Measurements from ENCODE around the gene CD7. TPM values are rescaled to one million over a fixed set of nuclear protein-coding genes. Genes with fewer than 3 reads are reported as not detected.

The CD7 gene
- total RNA-seq, 1 donor from 2014 or later, result 0.46 TPM

DNA sequence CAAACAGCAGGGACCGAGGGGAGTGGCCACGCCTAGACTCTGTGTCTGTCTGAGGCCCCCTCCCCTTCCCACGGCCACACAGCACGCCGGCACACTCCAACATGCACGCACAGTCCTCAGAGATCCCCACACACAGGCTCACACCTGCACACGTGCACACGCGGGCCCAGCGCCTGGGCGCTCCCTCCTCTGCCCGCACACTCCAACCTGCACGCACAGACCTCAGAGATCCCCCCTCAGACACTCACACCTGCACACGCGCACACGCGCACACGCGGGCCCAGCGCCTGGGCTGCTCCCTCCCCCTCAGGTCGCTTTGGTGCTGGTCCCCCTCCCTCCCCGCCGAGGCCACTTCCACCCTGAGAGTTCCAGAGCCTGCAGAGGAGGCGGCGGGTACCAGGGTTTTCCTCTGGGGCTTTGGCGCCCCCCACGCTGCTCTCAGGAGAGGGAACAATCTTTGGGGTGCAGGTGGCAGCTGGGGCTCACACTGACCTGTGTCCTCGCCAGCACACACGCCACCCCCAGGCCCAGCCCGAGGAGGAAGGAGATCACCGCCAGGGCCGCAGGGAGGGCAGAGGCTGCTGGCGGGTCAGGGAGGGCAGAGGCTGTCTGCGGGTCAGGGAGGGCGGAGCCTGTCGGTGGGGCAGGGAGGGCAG, 1.6 kb downstream of the CD7 start:
- DNase-seq (ENCODE audit: low spot score, unreplicated experiment), result no peak
- Mint-ChIP-seq H3K4me3 (ENCODE audit: low read depth) (no peak overlapping the region), H3K9me3 (ENCODE audit: low read depth) (no peaks in the 10 kb centered on the region), H3K4me1 (ENCODE audit: low read depth) (peaks cover 4% of the 10 kb centered on the region), H3K27ac (no peak overlapping the region), H3K27me3 (peaks cover 3% of the 10 kb centered on the region), H3K36me3 (ENCODE audit: insufficient read depth) (no peaks in the 10 kb centered on the region)
- TF ChIP-seq, protein P1, sequence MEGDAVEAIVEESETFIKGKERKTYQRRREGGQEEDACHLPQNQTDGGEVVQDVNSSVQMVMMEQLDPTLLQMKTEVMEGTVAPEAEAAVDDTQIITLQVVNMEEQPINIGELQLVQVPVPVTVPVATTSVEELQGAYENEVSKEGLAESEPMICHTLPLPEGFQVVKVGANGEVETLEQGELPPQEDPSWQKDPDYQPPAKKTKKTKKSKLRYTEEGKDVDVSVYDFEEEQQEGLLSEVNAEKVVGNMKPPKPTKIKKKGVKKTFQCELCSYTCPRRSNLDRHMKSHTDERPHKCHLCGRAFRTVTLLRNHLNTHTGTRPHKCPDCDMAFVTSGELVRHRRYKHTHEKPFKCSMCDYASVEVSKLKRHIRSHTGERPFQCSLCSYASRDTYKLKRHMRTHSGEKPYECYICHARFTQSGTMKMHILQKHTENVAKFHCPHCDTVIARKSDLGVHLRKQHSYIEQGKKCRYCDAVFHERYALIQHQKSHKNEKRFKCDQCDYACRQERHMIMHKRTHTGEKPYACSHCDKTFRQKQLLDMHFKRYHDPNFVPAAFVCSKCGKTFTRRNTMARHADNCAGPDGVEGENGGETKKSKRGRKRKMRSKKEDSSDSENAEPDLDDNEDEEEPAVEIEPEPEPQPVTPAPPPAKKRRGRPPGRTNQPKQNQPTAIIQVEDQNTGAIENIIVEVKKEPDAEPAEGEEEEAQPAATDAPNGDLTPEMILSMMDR (IDR thresholded peaks at IDR 0.05; ENCODE audit: unreplicated experiment), result no peak

DNA sequence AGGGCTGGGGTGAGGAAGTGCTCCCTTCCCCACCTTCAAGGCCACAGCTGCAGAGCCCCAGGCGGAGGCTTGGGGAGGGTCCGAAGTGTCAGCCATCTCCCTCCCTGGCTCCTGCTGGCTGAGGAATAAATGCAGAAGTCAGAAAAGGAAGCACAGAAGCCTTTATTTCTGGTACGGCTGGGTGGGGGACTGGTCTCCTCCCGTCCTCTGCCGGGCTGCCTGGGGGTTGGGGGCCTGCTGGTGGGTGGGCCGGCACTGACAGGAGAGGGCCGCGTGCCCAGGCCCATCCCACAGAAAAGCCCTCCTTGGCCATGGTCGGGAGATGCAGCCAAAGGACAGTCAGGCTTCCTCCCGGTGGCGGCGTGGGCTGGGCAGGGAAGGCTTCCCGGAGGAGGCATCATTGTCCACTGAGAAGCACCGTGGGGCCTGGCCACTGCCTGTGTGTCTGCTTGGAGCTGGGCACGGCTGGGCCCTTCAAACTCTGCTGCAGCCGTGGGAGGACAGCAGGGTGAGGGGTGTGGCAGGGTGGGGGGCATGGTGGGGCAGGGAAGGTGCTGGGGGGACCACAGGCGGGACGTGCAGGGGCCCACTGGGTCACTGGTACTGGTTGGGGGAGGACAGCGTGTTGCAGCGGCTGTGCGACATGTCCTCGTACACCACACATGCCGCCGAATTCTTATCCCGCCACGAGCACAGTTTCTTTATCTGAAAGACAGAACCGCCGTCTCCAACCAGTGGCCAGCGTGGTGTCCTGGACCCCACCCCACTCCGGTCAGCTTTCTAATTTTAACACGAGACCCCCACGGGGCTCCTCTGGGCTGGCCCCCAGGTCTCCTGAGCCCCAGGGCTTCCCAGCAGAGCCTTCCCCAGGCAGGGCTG, 2.4 kb downstream of the CD7 start:
- H3K4me3 Mint-ChIP-seq (ENCODE audit: low read depth), result no peak overlapping the region
- TF ChIP-seq, protein P1 (IDR thresholded peaks at IDR 0.05; ENCODE audit: unreplicated experiment), result no peak
- no peak for DNase-seq (ENCODE audit: low spot score, unreplicated experiment)
- no peaks in the 10 kb centered on the region for H3K9me3 Mint-ChIP-seq (ENCODE audit: low read depth)
- no peaks in the 10 kb centered on the region for H3K36me3 Mint-ChIP-seq (ENCODE audit: insufficient read depth)
- peaks cover 6% of the 10 kb centered on the region for H3K27me3 Mint-ChIP-seq
- H3K4me1 Mint-ChIP-seq (ENCODE audit: low read depth), result peaks cover 7% of the 10 kb centered on the region
- no peak overlapping the region for H3K27ac Mint-ChIP-seq

DNA sequence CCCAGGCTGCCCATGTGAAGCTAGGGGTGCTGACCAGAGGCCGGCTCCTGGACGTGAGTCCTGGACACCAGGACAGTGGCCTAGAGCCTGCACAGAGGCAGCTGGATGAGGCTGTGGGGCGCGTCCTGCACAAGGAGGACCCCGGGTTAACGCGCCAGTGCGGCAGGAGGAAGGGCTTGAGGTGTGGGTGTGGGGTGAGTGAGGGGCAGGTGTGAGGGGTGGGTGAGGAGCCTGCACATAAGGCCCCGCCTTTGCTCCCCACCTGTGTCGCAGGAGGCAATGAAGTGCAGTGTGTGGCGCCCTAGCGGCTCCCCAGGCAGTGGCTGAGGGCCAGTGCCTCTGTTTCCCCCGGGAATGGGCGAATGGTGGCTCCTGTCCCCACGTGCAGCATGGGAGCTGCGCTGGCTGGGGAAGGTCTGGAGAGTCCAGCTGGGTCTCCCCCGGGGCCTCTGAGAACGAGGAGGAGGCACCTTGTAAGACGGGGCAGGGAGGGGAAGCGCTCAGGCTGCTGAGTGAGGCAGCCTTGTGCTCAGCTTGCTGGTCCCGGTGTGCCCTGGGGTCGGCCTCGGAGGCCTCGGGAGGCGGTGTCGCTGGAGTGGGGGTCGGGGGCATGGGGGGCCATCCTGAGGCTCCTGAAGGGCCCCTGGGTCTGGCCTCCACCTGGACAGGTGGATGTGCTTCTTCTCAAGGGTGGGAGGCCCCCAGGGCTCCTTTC, 3.2 kb downstream of the CD7 start:
- no peak overlapping the region for H3K27ac Mint-ChIP-seq
- H3K4me1 Mint-ChIP-seq (ENCODE audit: low read depth), result peaks cover 7% of the 10 kb centered on the region
- H3K36me3 Mint-ChIP-seq (ENCODE audit: insufficient read depth), result no peaks in the 10 kb centered on the region
- no peaks in the 10 kb centered on the region for H3K9me3 Mint-ChIP-seq (ENCODE audit: low read depth)
- peaks cover 8% of the 10 kb centered on the region for H3K27me3 Mint-ChIP-seq
- no peak for DNase-seq (ENCODE audit: low spot score, unreplicated experiment)
- no peak overlapping the region for H3K4me3 Mint-ChIP-seq (ENCODE audit: low read depth)
- TF ChIP-seq, protein P1 (IDR thresholded peaks at IDR 0.05; ENCODE audit: unreplicated experiment), result no peak

DNA sequence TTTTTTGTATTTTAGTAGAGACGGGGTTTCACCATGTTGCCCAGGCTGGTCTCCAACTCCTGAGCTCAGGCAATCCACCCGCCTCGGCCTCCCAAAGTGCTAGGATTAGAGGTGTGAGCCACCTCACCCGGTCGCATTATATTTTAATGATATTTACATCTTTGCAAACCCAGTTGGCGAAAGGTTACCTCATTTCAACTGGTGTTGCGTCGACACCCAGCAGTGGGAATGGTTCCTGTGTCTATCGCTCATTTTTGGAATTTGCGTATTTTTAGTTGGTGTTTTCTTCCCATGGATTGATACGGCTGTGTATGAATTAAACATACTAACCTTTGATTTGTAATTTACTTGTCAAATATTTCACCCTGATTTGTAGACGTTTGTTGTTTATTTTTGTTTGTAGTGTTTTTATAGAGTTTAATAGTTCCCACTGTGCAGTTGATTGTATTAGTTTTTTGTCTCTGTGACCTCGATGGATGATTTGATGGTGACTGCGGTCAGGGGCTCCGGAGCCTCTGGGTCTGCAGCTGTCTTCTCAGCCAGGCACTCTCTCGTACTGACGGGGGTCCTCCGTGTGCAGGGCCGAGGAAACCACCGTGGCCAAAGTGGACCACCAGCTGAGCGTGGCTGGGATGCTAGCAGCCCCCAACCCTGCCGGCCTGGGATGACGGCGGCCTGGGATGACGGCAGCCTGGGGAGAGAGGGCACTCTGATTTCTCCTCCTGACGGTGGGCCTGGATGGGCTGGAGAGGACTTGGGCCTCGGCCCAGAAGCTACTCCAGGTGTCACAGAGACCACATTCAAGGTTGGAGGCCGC, 4.0 kb downstream of the CD7 start:
- Mint-ChIP-seq H3K27me3 (peaks cover 14% of the 10 kb centered on the region), H3K4me1 (ENCODE audit: low read depth) (peaks cover 7% of the 10 kb centered on the region), H3K27ac (no peak overlapping the region), H3K9me3 (ENCODE audit: low read depth) (no peaks in the 10 kb centered on the region), H3K36me3 (ENCODE audit: insufficient read depth) (no peaks in the 10 kb centered on the region), H3K4me3 (ENCODE audit: low read depth) (no peak overlapping the region)
- TF ChIP-seq, protein P1 (IDR thresholded peaks at IDR 0.05; ENCODE audit: unreplicated experiment), result no peak
- no peak for DNase-seq (ENCODE audit: low spot score, unreplicated experiment)

Measured in progenitor cell of endocrine pancreas (in vitro differentiated cells).